Measurements from ENCODE around the gene APOL4.
A peak's percentile ranks its signal among the peaks of the same experiment; 100 is the strongest.
"Not testable (repeated sequence)": the region's sequence is repeated elsewhere in the genome, so short reads cannot be mapped to it uniquely, and the experiment has no call there.

Gene APOL4

GRCh38 chr22:36238373-36239149 is 37.0 kb upstream of the APOL4 start:
- peak overlapping the region; percentile 71 for H3K4me3 ChIP-seq (ENCODE audit: low read depth, low read length)
- H3K4me1 ChIP-seq (ENCODE audit: control insufficient read depth, insufficient read depth, low read length): peaks cover 11% of the 10 kb centered on the region; the same call in 1 of the 2 replicates
- H3K36me3 ChIP-seq (ENCODE audit: control insufficient read depth, insufficient read depth, low read length): 0 out of 2 replicates have a peak, but pooled peaks cover 2% of the 10 kb centered on the region
- H3K27ac ChIP-seq (ENCODE audit: low read depth, low read length): peak overlapping the region; percentile 56
- peak overlapping the region; percentile 57; the same call in 1 of the 2 replicates for H3K9ac ChIP-seq (ENCODE audit: low read depth, low read length)
- H3K9me3 ChIP-seq (ENCODE audit: control insufficient read depth, insufficient read depth, low read length): no peaks in the 10 kb centered on the region
- H3K27me3 ChIP-seq (ENCODE audit: control insufficient read depth, insufficient read depth, low read length): no peaks in the 10 kb centered on the region

GRCh38 chr22:36237462-36238372 is 36.1 kb upstream of the APOL4 start:
- H3K36me3 ChIP-seq (ENCODE audit: control insufficient read depth, insufficient read depth, low read length): peaks cover 7% of the 10 kb centered on the region; the same call in 1 of the 2 replicates
- H3K4me1 ChIP-seq (ENCODE audit: control insufficient read depth, insufficient read depth, low read length): peaks cover 11% of the 10 kb centered on the region; the same call in 1 of the 2 replicates
- H3K9me3 ChIP-seq (ENCODE audit: control insufficient read depth, insufficient read depth, low read length): no peaks in the 10 kb centered on the region
- H3K27ac ChIP-seq (ENCODE audit: low read depth, low read length): no peak overlapping the region
- H3K9ac ChIP-seq (ENCODE audit: low read depth, low read length): no peak overlapping the region
- no peak overlapping the region for H3K4me3 ChIP-seq (ENCODE audit: low read depth, low read length)
- no peaks in the 10 kb centered on the region for H3K27me3 ChIP-seq (ENCODE audit: control insufficient read depth, insufficient read depth, low read length)

- Histone ChIP-seq H3K4me1 (ENCODE audit: control insufficient read depth, insufficient read depth, low read length) (peaks cover 11% of the 10 kb centered on the region; the same call in 1 of the 2 replicates), H3K4me3 (ENCODE audit: low read depth, low read length) (no peak overlapping the region), H3K36me3 (ENCODE audit: control insufficient read depth, insufficient read depth, low read length) (peaks cover 12% of the 10 kb centered on the region; the same call in 1 of the 2 replicates), H3K9me3 (ENCODE audit: control insufficient read depth, insufficient read depth, low read length) (no peaks in the 10 kb centered on the region), H3K9ac (ENCODE audit: low read depth, low read length) (no peak overlapping the region), H3K27me3 (ENCODE audit: control insufficient read depth, insufficient read depth, low read length) (no peaks in the 10 kb centered on the region), H3K27ac (ENCODE audit: low read depth, low read length) (no peak overlapping the region)
Observed at GRCh38 chr22:36236388-36237319, 35.0 kb upstream of the APOL4 start.

GRCh38 chr22:36235585-36235984 is 34.0 kb upstream of the APOL4 start:
- H3K4me1 ChIP-seq (ENCODE audit: control insufficient read depth, insufficient read depth, low read length): peaks cover 14% of the 10 kb centered on the region; the same call in 1 of the 2 replicates
- H3K4me3 ChIP-seq (ENCODE audit: low read depth, low read length): no peak overlapping the region
- peaks cover 15% of the 10 kb centered on the region; the same call in 1 of the 2 replicates for H3K36me3 ChIP-seq (ENCODE audit: control insufficient read depth, insufficient read depth, low read length)
- no peaks in the 10 kb centered on the region for H3K9me3 ChIP-seq (ENCODE audit: control insufficient read depth, insufficient read depth, low read length)
- H3K9ac ChIP-seq (ENCODE audit: low read depth, low read length): no peak overlapping the region
- no peaks in the 10 kb centered on the region for H3K27me3 ChIP-seq (ENCODE audit: control insufficient read depth, insufficient read depth, low read length)
- no peak overlapping the region for H3K27ac ChIP-seq (ENCODE audit: low read depth, low read length)

- Histone ChIP-seq H3K9ac (ENCODE audit: low read depth, low read length) (no peak overlapping the region), H3K27ac (ENCODE audit: low read depth, low read length) (no peak overlapping the region), H3K36me3 (ENCODE audit: control insufficient read depth, insufficient read depth, low read length) (peaks cover 21% of the 10 kb centered on the region; the same call in 1 of the 2 replicates), H3K9me3 (ENCODE audit: control insufficient read depth, insufficient read depth, low read length) (no peaks in the 10 kb centered on the region), H3K4me3 (ENCODE audit: low read depth, low read length) (no peak overlapping the region), H3K4me1 (ENCODE audit: control insufficient read depth, insufficient read depth, low read length) (peaks cover 13% of the 10 kb centered on the region; the same call in 1 of the 2 replicates), H3K27me3 (ENCODE audit: control insufficient read depth, insufficient read depth, low read length) (no peaks in the 10 kb centered on the region)
Observed at GRCh38 chr22:36234919-36235318, 33.3 kb upstream of the APOL4 start.

- Histone ChIP-seq H3K27me3 (ENCODE audit: control insufficient read depth, insufficient read depth, low read length) (no peaks in the 10 kb centered on the region), H3K9ac (ENCODE audit: low read depth, low read length) (no peak overlapping the region), H3K4me3 (ENCODE audit: low read depth, low read length) (no peak overlapping the region), H3K36me3 (ENCODE audit: control insufficient read depth, insufficient read depth, low read length) (peaks cover 23% of the 10 kb centered on the region; the same call in 1 of the 2 replicates), H3K4me1 (ENCODE audit: control insufficient read depth, insufficient read depth, low read length) (0 out of 2 replicates have a peak, but pooled peaks cover 9% of the 10 kb centered on the region), H3K9me3 (ENCODE audit: control insufficient read depth, insufficient read depth, low read length) (no peaks in the 10 kb centered on the region), H3K27ac (ENCODE audit: low read depth, low read length) (no peak overlapping the region)
Observed at GRCh38 chr22:36234213-36234612, 32.6 kb upstream of the APOL4 start.

GRCh38 chr22:36233796-36234195 is 32.2 kb upstream of the APOL4 start:
- Histone ChIP-seq H3K4me3 (ENCODE audit: low read depth, low read length) (no peak overlapping the region), H3K27me3 (ENCODE audit: control insufficient read depth, insufficient read depth, low read length) (no peaks in the 10 kb centered on the region), H3K27ac (ENCODE audit: low read depth, low read length) (no peak overlapping the region), H3K4me1 (ENCODE audit: control insufficient read depth, insufficient read depth, low read length) (0 out of 2 replicates have a peak, but pooled peaks cover 5% of the 10 kb centered on the region), H3K9me3 (ENCODE audit: control insufficient read depth, insufficient read depth, low read length) (no peaks in the 10 kb centered on the region), H3K9ac (ENCODE audit: low read depth, low read length) (no peak overlapping the region), H3K36me3 (ENCODE audit: control insufficient read depth, insufficient read depth, low read length) (peaks cover 23% of the 10 kb centered on the region; the same call in 1 of the 2 replicates)

- Histone ChIP-seq H3K9me3 (ENCODE audit: control insufficient read depth, insufficient read depth, low read length) (no peaks in the 10 kb centered on the region), H3K27me3 (ENCODE audit: control insufficient read depth, insufficient read depth, low read length) (no peaks in the 10 kb centered on the region), H3K27ac (ENCODE audit: low read depth, low read length) (no peak overlapping the region), H3K36me3 (ENCODE audit: control insufficient read depth, insufficient read depth, low read length) (peaks cover 25% of the 10 kb centered on the region; the same call in 1 of the 2 replicates), H3K4me1 (ENCODE audit: control insufficient read depth, insufficient read depth, low read length) (0 out of 2 replicates have a peak, but pooled peaks cover 3% of the 10 kb centered on the region), H3K4me3 (ENCODE audit: low read depth, low read length) (no peak overlapping the region), H3K9ac (ENCODE audit: low read depth, low read length) (no peak overlapping the region)
Observed at GRCh38 chr22:36232715-36233401, 31.2 kb upstream of the APOL4 start.

GRCh38 chr22:36231051-36231450 is 29.4 kb upstream of the APOL4 start:
- not testable (repeated sequence) for H3K27ac ChIP-seq (ENCODE audit: low read depth, low read length); H3K27me3 ChIP-seq (ENCODE audit: control insufficient read depth, insufficient read depth, low read length); H3K9ac ChIP-seq (ENCODE audit: low read depth, low read length); H3K9me3 ChIP-seq (ENCODE audit: control insufficient read depth, insufficient read depth, low read length); H3K4me1 ChIP-seq (ENCODE audit: control insufficient read depth, insufficient read depth, low read length); H3K4me3 ChIP-seq (ENCODE audit: low read depth, low read length)
- H3K36me3 ChIP-seq (ENCODE audit: control insufficient read depth, insufficient read depth, low read length): peaks cover 26% of the 10 kb centered on the region; the same call in 1 of the 2 replicates

Measured in HUES48 (cell line).